Measurements from ENCODE around the gene TPPP3. TPM values are rescaled to one million over a fixed set of nuclear protein-coding genes. Genes with fewer than 3 reads are reported as not detected.

The TPPP3 gene
- total RNA-seq, 1 experiment from 2014 or later, result not detected

DNA sequence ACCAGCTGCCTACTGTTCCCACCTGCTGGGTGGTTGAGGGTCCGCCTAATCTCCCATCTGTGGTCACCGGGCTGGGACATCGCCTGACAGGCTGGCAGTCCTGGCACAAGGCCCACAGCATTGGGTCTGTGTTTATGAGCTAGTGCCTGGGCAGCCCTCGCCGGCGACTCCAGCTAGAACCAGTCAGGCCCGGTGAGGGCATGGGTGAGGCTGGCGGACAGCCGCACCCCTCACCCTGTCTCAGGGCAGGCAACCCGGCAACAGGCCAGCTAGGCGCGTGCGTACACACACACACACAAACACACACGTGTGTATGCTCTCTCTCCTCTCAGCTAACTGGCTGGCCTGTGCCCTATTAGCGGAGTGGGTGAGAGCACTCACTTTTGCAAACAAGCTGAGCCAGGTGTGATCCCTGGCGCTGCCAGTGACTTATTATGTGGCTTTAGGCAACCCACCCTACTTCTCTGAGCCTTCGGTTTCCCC is 48.0 kb upstream of the TPPP3 start:
- CTCF ChIA-PET, result interaction anchor here (0.6 to 1.5 kb wide), 5 partner anchors 13 to 54 kb away, joined by 3 to 4 read pairs (median 3); partner anchors contain the start of gene ATP6V0D1
- intact Hi-C loops (cut with micrococcal nuclease), result loop anchor here (10.0 kb wide), 1 partner anchor 67 kb away; no protein-coding TSS in a partner anchor
- BruUV-seq (replicated peaks), result no TSS peak

DNA sequence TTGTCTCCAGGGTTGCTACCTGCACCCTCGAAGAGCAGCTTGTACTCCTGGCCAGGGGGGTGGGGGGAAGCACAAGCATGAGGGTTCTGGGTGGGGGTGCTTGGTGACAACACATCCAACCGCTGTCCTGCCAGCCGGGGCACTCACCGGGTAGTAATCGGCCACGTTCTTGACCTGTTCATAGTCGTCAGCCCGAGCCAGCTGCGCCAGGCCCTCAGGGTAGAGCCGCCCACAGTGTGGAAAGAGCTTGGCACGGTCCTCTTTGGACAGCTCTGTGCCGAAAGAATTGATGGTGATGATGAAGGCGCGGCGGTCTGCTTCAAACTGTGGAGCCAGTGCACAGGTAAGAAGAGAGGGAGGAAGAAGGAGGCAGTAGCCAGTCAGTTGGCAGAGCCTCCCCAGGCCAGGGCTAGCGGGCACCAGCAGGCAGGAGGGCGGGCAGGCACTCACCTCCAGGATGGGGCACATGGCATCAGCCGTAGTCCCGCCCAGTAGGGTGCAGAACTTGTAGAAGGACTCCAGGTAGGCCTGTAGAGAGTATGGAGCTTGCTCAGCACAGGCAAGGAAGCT is 45.6 kb upstream of the TPPP3 start:
- TF ChIP-seq, protein P1, sequence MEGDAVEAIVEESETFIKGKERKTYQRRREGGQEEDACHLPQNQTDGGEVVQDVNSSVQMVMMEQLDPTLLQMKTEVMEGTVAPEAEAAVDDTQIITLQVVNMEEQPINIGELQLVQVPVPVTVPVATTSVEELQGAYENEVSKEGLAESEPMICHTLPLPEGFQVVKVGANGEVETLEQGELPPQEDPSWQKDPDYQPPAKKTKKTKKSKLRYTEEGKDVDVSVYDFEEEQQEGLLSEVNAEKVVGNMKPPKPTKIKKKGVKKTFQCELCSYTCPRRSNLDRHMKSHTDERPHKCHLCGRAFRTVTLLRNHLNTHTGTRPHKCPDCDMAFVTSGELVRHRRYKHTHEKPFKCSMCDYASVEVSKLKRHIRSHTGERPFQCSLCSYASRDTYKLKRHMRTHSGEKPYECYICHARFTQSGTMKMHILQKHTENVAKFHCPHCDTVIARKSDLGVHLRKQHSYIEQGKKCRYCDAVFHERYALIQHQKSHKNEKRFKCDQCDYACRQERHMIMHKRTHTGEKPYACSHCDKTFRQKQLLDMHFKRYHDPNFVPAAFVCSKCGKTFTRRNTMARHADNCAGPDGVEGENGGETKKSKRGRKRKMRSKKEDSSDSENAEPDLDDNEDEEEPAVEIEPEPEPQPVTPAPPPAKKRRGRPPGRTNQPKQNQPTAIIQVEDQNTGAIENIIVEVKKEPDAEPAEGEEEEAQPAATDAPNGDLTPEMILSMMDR (IDR thresholded peaks at IDR 0.05; ENCODE audit: unreplicated experiment), result no peak
- POLR2A ChIA-PET, result no interaction called here
- CTCF ChIA-PET, result interaction anchor here (0.7 to 1.1 kb wide), 6 partner anchors 11 to 616 kb away, joined by 3 read pairs; no protein-coding TSS in a partner anchor
- Mint-ChIP-seq H3K36me3 (ENCODE audit: insufficient read depth, unreplicated experiment) (peaks cover 34% of the 10 kb centered on the region), H3K4me3 (ENCODE audit: unreplicated experiment) (no peak overlapping the region), H3K4me1 (ENCODE audit: insufficient read depth, unreplicated experiment) (peaks cover 20% of the 10 kb centered on the region), H3K9me3 (ENCODE audit: unreplicated experiment) (no peaks in the 10 kb centered on the region), H3K27me3 (ENCODE audit: insufficient read depth, unreplicated experiment) (no peaks in the 10 kb centered on the region), H3K27ac (ENCODE audit: low read depth, unreplicated experiment) (no peak overlapping the region)
- peak; percentile 68 for DNase-seq (ENCODE audit: unreplicated experiment)
- no TSS peak for BruUV-seq (replicated peaks)
- intact Hi-C loops (cut with micrococcal nuclease), result no loop called here

More for the DNA sequence above, 48.0 kb upstream of the TPPP3 start:
- Mint-ChIP-seq H3K27me3 (ENCODE audit: insufficient read depth, unreplicated experiment) (no peaks in the 10 kb centered on the region), H3K4me3 (ENCODE audit: unreplicated experiment) (no peak overlapping the region), H3K27ac (ENCODE audit: low read depth, unreplicated experiment) (peak overlapping the region; percentile 40), H3K36me3 (ENCODE audit: insufficient read depth, unreplicated experiment) (peaks cover 33% of the 10 kb centered on the region), H3K4me1 (ENCODE audit: insufficient read depth, unreplicated experiment) (peaks cover 20% of the 10 kb centered on the region), H3K9me3 (ENCODE audit: unreplicated experiment) (no peaks in the 10 kb centered on the region)
- POLR2A ChIA-PET, result interaction anchor here (0.5 to 3.2 kb wide), 6 partner anchors 10 to 463 kb away, joined by 3 to 13 read pairs (median 4); partner anchors contain the start of genes ATP6V0D1 and HSD11B2
- DNase-seq (ENCODE audit: unreplicated experiment), result peak; percentile 58
- TF ChIP-seq, protein P1 (IDR thresholded peaks at IDR 0.05; ENCODE audit: unreplicated experiment), result no peak

DNA sequence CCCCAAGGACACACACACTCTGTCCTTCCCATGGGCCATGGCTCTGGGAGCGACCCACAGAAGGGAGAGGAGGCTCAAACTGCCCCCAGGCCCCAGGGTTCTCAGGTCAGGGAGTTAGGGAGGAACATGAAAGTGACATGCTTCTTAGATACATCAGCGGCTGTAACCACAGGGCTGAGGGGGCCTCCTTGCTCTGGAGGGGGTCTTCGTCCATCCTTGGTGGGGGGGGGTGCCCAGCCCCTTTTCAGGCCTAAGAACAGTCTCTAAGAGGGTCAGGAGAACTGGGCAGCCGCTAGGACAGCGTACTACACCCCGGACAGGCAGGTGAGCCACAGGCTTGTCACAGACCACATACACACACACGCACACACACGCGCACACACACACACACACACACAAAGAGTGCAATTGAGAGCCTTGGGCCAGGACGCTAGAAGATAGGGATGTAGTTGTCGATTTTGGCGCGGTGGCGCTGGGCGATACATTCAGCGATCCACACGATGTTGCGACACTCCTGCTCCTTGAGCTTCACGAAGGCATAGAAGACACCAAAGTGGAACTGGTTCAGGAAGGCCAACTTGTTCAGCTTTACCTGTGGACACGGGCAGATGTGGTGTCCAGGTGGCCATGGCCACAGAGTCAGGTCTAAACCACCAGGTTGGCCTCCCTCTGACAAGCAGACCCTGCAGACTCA is 44.9 kb upstream of the TPPP3 start:
- intact Hi-C loops (cut with micrococcal nuclease), result no loop called here
- CTCF ChIA-PET, result interaction anchor here (0.7 to 1.1 kb wide), 4 partner anchors 11 to 615 kb away, joined by 3 read pairs; no protein-coding TSS in a partner anchor
- POLR2A ChIA-PET, result no interaction called here
- H3K27ac Mint-ChIP-seq (ENCODE audit: low read depth, unreplicated experiment), result peak overlapping the region; percentile 61
- DNase-seq (ENCODE audit: unreplicated experiment), result no peak
- no peaks in the 10 kb centered on the region for H3K9me3 Mint-ChIP-seq (ENCODE audit: unreplicated experiment)
- H3K36me3 Mint-ChIP-seq (ENCODE audit: insufficient read depth, unreplicated experiment), result peaks cover 34% of the 10 kb centered on the region
- BruUV-seq (replicated peaks), result TSS peak; percentile 69
- peaks cover 20% of the 10 kb centered on the region for H3K4me1 Mint-ChIP-seq (ENCODE audit: insufficient read depth, unreplicated experiment)
- no peaks in the 10 kb centered on the region for H3K27me3 Mint-ChIP-seq (ENCODE audit: insufficient read depth, unreplicated experiment)
- TF ChIP-seq, protein P1 (IDR thresholded peaks at IDR 0.05; ENCODE audit: unreplicated experiment), result no peak
- no peak overlapping the region for H3K4me3 Mint-ChIP-seq (ENCODE audit: unreplicated experiment)

DNA sequence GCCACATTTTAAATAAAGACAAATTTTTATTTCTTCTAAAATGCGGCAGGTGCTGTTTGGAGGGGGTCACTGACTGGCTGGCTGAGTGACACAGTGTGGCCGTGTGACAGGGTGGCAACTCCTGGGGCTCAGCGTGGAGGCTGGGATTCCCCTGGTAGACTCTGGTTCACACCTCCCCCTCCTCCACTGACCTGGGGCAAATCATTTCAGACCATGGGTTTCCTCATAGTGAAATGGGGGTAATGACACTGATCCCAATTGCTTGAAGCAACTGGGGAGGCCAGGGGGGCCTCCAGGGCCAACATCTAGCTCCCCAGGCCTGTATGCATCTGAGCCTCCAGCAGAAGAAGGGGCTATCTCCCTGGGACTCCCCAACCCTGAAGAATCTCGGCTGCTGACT is 44.2 kb upstream of the TPPP3 start:
- ChIA-PET POLR2A (no interaction called here), CTCF (no interaction called here)
- H3K9me3 Mint-ChIP-seq (ENCODE audit: unreplicated experiment), result no peaks in the 10 kb centered on the region
- DNase-seq (ENCODE audit: unreplicated experiment), result no peak
- H3K27me3 Mint-ChIP-seq (ENCODE audit: insufficient read depth, unreplicated experiment), result no peaks in the 10 kb centered on the region
- TF ChIP-seq, protein P1 (IDR thresholded peaks at IDR 0.05; ENCODE audit: unreplicated experiment), result no peak
- H3K4me1 Mint-ChIP-seq (ENCODE audit: insufficient read depth, unreplicated experiment), result peaks cover 20% of the 10 kb centered on the region
- peak overlapping the region; percentile 61 for H3K27ac Mint-ChIP-seq (ENCODE audit: low read depth, unreplicated experiment)
- no peak overlapping the region for H3K4me3 Mint-ChIP-seq (ENCODE audit: unreplicated experiment)
- no TSS peak for BruUV-seq (replicated peaks)
- intact Hi-C loops (cut with micrococcal nuclease), result no loop called here
- H3K36me3 Mint-ChIP-seq (ENCODE audit: insufficient read depth, unreplicated experiment), result peaks cover 34% of the 10 kb centered on the region

Data from MCF 10A (cell line).